Hepatocyte (in vitro differentiated cells): Measurements from ENCODE around the gene ARHGDIB.

ENCODE experiments used
- CTCF ChIP-seq: fragments of 200-600 bp; sonication (generic); IDR thresholded peaks from 2 replicates; pipeline ENCODE4 v1.5.1; 2016; ENCODE audit warnings: antibody characterized with exemption, mild to moderate bottlenecking; ENCODE audit not compliant: poor library complexity
- EZH2 ChIP-seq: fragments of 200-600 bp; sonication (generic); IDR thresholded peaks from 2 replicates; pipeline ENCODE4 v1.6.1; 2016; ENCODE audit warnings: antibody characterized with exemption, mild to moderate bottlenecking, borderline replicate concordance
- EZH2phosphoT487 ChIP-seq: fragments of 200-600 bp; sonication (generic); IDR thresholded peaks from one replicate; pipeline ENCODE4 v1.6.1; 2018; ENCODE audit warnings: antibody characterized with exemption, mild to moderate bottlenecking, low read depth, moderate library complexity; ENCODE audit not compliant: unreplicated experiment, severe bottlenecking

GRCh38 chr12:14989790-14990189, 28.4 kb upstream of the ARHGDIB start:
- TF ChIP-seq CTCF (no peak), EZH2 (no peak), EZH2phosphoT487 (no peak)
